Testis (tissue), 3 donors: ENCODE data around the gene NUFIP1. TPM values are rescaled to one million over a fixed set of nuclear protein-coding genes. Genes with fewer than 3 reads are reported as not detected.

Source experiments
- DNase-seq: peaks from one replicate; pipeline ENCODE4 v3.0.0-alpha.2; 2019
- H3K27ac ChIP-seq, 2 donors: fragments of 200-600 bp; sonication (generic); one replicate each; pipeline ENCODE4 v1.5.1; 2019
- H3K27me3 ChIP-seq: fragments of 200-600 bp; sonication (generic); one replicate; pipeline ENCODE4 v1.5.1; 2019
- H3K36me3 ChIP-seq: fragments of 200-600 bp; sonication (generic); one replicate; pipeline ENCODE4 v1.5.1; 2017; ENCODE audit warnings: low read depth; ENCODE audit errors: missing control alignments
- H3K4me1 ChIP-seq: fragments of 200-600 bp; sonication (generic); one replicate; pipeline ENCODE4 v1.5.1; 2019
- H3K4me3 ChIP-seq, 2 donors: fragments of 200-600 bp; sonication (generic); one replicate each; pipeline ENCODE4 v1.5.1; 2017 to 2019
- H3K9me3 ChIP-seq: fragments of 200-600 bp; sonication (generic); one replicate; pipeline ENCODE4 v1.5.1; 2017
- CTCF ChIP-seq, 3 experiments: fragments of 450-650 bp in 2 of 3; fragments of 200-600 bp in 1 of 3; sonication (generic) in 1 of 3; IDR thresholded peaks; one replicate each; pipeline ENCODE4 v1.5.1; 2016 to 2019; ENCODE audit warnings: antibody characterized with exemption in 3 of 3, mild to moderate bottlenecking in 2 of 3, moderate library complexity in 1 of 3
- POLR2A ChIP-seq: fragments of 450-650 bp; IDR thresholded peaks from one replicate; pipeline ENCODE4 v1.6.1; 2017; ENCODE audit warnings: antibody characterized with exemption, mild to moderate bottlenecking, moderate library complexity
- WGBS, 2 donors: methylation state at CpG; one replicate each; pipeline ENCODE4 v1.1.5; 2018; 5-methylcytosine and 5-hydroxymethylcytosine counted together
- intact Hi-C: fragments of 100-400 bp; cut with DNase I; formaldehyde crosslinking; loops from one replicate; pipeline ENCODE4 v1.15.1; 2023; ENCODE audit warnings: low total_unique reads
- polyA plus RNA-seq: library from polyadenylated mRNA; stranded (reverse); fragments of 350-450 nt; fragmentation: Illumina TruSeq; extraction: RNeasy Lipid Tissue Mini Kit (QIAGEN cat#74804); gene quantifications from one replicate; pipeline ENCODE4 v1.2.3, GENCODE V29; 2014; ENCODE audit warnings: low read depth, low replicate concordance; ENCODE audit not compliant: insufficient read depth
- total RNA-seq, 2 donors: library from RNA; depleted of rRNA; stranded (reverse); fragments of >200 nt; gene quantifications; one replicate each; pipeline ENCODE4 v1.2.3, GENCODE V29; 2016

Gene NUFIP1
- total and polyA plus RNA-seq, 3 donors from 2014 or later = 7.6 to 8.3 (median 7.9) TPM

DNA sequence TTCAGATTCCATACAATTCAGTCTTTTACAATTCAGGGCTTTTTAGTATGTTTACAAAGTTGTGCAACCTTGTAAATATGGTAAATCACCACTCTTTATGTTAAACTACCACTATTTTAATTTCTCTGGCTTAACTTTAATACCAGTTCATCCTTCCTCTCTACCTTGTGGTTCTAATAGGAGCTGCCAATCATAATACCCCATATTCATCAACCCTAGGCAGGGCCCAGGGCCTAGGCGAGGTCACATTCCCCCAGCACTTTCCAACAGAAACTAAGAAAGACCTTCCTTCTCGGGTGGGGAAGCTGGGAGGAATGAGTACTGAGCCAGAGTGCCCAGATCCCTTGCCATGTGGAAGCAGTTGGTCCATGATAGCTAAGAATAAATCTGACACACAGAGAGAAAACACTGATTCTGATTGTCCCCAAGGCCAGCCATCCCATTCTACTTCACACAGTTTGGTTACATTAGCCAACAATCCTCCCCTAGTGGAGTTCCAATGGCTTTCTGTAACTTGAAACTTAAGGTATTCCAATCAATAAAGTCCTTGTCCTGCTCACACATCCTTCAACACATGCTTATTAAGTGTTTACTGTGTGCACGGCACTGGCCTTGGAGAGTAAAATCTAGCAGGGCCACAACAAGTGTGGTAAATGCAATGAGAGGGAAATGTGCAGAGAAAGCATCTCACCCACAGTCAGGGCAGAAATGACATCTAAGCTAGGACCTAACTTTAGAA, 76.8 kb downstream of the NUFIP1 start:
- H3K27ac ChIP-seq = no peak overlapping the region
- H3K4me1 ChIP-seq = peaks cover under 1% of the 10 kb centered on the region
- H3K4me3 ChIP-seq = no peak overlapping the region
- no peak for DNase-seq
- H3K36me3 ChIP-seq = no peaks in the 10 kb centered on the region
- intact Hi-C loops = no loop called here
- H3K9me3 ChIP-seq = no peaks in the 10 kb centered on the region
- TF ChIP-seq POLR2A (no peak), CTCF (IDR thresholded peaks at IDR 0.05) (no peak)
- WGBS, 2 donors = 74 to 77% methylated on average over 3 of the region's 3 CpGs
- H3K27me3 ChIP-seq = no peaks in the 10 kb centered on the region

GRCh38 chr13:44908712-44909111, 80.6 kb downstream of the NUFIP1 start:
- no peaks in the 10 kb centered on the region for H3K36me3 ChIP-seq
- peaks cover 36% of the 10 kb centered on the region for H3K4me1 ChIP-seq
- no peak overlapping the region for H3K27ac ChIP-seq
- H3K9me3 ChIP-seq = no peaks in the 10 kb centered on the region
- no peak for TF ChIP-seq POLR2A
- no peak for TF ChIP-seq CTCF (IDR thresholded peaks at IDR 0.05)
- intact Hi-C loops = no loop called here
- DNase-seq = no peak
- H3K27me3 ChIP-seq = no peaks in the 10 kb centered on the region
- no peak overlapping the region for H3K4me3 ChIP-seq
- 69 to 77% methylated on average over 5 of the region's 5 CpGs for WGBS, 2 donors

GRCh38 chr13:44908266-44908665, 81.0 kb downstream of the NUFIP1 start:
- H3K27me3 ChIP-seq = no peaks in the 10 kb centered on the region
- intact Hi-C loops = no loop called here
- H3K9me3 ChIP-seq = no peaks in the 10 kb centered on the region
- no peak for DNase-seq
- no peak overlapping the region for H3K4me3 ChIP-seq
- 30 to 50% methylated on average over 1 of the region's 1 CpG for WGBS, 2 donors
- H3K27ac ChIP-seq = no peak overlapping the region
- TF ChIP-seq POLR2A (no peak), CTCF (IDR thresholded peaks at IDR 0.05) (no peak)
- H3K36me3 ChIP-seq = no peaks in the 10 kb centered on the region
- peaks cover 41% of the 10 kb centered on the region for H3K4me1 ChIP-seq

- peak; percentile 67 for DNase-seq
- Histone ChIP-seq H3K27ac (peak overlapping the region; percentile 39 to 81), H3K9me3 (no peaks in the 10 kb centered on the region), H3K36me3 (no peaks in the 10 kb centered on the region), H3K4me1 (peaks cover 42% of the 10 kb centered on the region), H3K27me3 (no peaks in the 10 kb centered on the region), H3K4me3 (no peak overlapping the region)
- WGBS, 2 donors = 31 to 64% methylated on average over 6 of the region's 6 CpGs
- TF ChIP-seq CTCF (IDR thresholded peaks at IDR 0.05) = no peak
- TF ChIP-seq POLR2A = no peak
- intact Hi-C loops = no loop called here
Measured at GRCh38 chr13:44906713-44907112, 82.6 kb downstream of the NUFIP1 start.

DNA sequence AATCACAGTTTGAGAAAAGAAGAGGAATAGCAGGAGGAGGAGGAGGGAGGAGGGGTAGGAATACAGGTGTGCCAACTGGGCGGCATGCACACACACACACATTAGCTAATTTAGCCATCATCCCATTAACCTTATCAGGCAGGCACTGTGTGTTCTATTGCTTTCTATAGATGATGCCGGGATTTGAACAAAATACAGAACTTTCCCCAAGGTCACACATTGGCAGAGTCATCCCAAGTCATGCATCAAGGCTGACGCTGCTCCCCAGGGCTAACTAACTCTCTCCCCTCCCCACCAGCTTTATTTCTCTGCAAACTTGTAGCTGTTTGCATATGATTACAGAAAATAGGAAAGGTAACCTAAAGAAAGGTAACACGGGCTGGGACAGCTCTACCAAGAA, 83.0 kb downstream of the NUFIP1 start:
- H3K9me3 ChIP-seq = no peaks in the 10 kb centered on the region

More for the DNA sequence above, 83.0 kb downstream of the NUFIP1 start:
- no peak for TF ChIP-seq POLR2A
- TF ChIP-seq CTCF (IDR thresholded peaks at IDR 0.05) = no peak
- no peak for DNase-seq
- Histone ChIP-seq H3K4me3 (no peak overlapping the region), H3K27me3 (no peaks in the 10 kb centered on the region), H3K36me3 (no peaks in the 10 kb centered on the region), H3K27ac (peak overlapping the region in 1 of 2 donors; percentile 81), H3K4me1 (peaks cover 42% of the 10 kb centered on the region)
- WGBS, 2 donors = 33 to 34% methylated on average over 4 of the region's 4 CpGs
- intact Hi-C loops = no loop called here
